ENCODE data around the gene CYTH4.

- TF ChIP-seq CTCF (IDR thresholded peaks at IDR 0.05) = no peak
- no peak for TF ChIP-seq POLR2A (IDR thresholded peaks at IDR 0.05)
Measured at GRCh38 chr22:37294747-37295146, 12.4 kb downstream of the CYTH4 start.

All from lower leg skin (tissue), 3 donors.